Measurements from ENCODE around the gene S100B.

- no peak for TF ChIP-seq CTCF (IDR thresholded peaks at IDR 0.05; ENCODE audit: poor library complexity)
- TF ChIP-seq EZH2 (IDR thresholded peaks at IDR 0.05; ENCODE audit: borderline replicate concordance) = no peak
- no peak for TF ChIP-seq EZH2phosphoT487 (IDR thresholded peaks at IDR 0.05; ENCODE audit: low read depth, severe bottlenecking, unreplicated experiment)
These were observed 11.2 kb upstream of the S100B start for GRCh38 chr21:46616050-46616449.

Measured in hepatocyte (in vitro differentiated cells).